Measurements from ENCODE around the gene EAF1. TPM values are rescaled to one million over a fixed set of nuclear protein-coding genes. Genes with fewer than 3 reads are reported as not detected.

The EAF1 gene
- 18.4 and 20.5 TPM in 2 replicates for total RNA-seq

GRCh38 chr3:15427182-15427880, at the start of gene EAF1, which contains the start of gene METTL6:
TSS of gene EAF1 (plus strand) at chr3:15427598. CDS start at chr3:15427780, 182 bp downstream.
TSS of gene METTL6 (minus strand) at chr3:15427544. CDS start at chr3:15426511, 1,033 bp downstream.

Other genes with a start within 250 kb of the EAF1 start
- 17.2 and 29.8 TPM in 2 replicates for gene CAPN7, start 221.4 kb upstream of the EAF1 start, total RNA-seq
- gene SH3BP5, start 95.0 kb upstream of the EAF1 start, total RNA-seq = 98.2 and 99.6 TPM in 2 replicates
- 22.0 and 24.5 TPM in 2 replicates for gene METTL6, start 54 bp upstream of the EAF1 start, total RNA-seq
- gene COLQ, start 94.1 kb downstream of the EAF1 start, total RNA-seq = 0.19 and 0.36 TPM in 2 replicates
- 27.8 and 33.0 TPM in 2 replicates for gene HACL1, start 174.0 kb downstream of the EAF1 start, total RNA-seq
- 25.7 and 27.1 TPM in 2 replicates for gene BTD, start 174.1 kb downstream of the EAF1 start, total RNA-seq

Data from endothelial cell of coronary artery (primary cell).